Measurements from ENCODE around the gene NID2. TPM values are rescaled to one million over a fixed set of nuclear protein-coding genes. Genes with fewer than 3 reads are reported as not detected.
A peak's percentile ranks its signal among the peaks of the same experiment; 100 is the strongest.

Gene NID2
- total RNA-seq, 3 donors from 2014 or later: 21.7 to 32.5 (median 28.8) TPM

- intact Hi-C loops (cut with DNase I, micrococcal nuclease): loop anchor here (5.0 to 10.0 kb wide), 3 partner anchors 66 to 276 kb away; partner anchors contain the start of gene NID2 (in 1 of the 2)
- TF ChIP-seq, protein P1, sequence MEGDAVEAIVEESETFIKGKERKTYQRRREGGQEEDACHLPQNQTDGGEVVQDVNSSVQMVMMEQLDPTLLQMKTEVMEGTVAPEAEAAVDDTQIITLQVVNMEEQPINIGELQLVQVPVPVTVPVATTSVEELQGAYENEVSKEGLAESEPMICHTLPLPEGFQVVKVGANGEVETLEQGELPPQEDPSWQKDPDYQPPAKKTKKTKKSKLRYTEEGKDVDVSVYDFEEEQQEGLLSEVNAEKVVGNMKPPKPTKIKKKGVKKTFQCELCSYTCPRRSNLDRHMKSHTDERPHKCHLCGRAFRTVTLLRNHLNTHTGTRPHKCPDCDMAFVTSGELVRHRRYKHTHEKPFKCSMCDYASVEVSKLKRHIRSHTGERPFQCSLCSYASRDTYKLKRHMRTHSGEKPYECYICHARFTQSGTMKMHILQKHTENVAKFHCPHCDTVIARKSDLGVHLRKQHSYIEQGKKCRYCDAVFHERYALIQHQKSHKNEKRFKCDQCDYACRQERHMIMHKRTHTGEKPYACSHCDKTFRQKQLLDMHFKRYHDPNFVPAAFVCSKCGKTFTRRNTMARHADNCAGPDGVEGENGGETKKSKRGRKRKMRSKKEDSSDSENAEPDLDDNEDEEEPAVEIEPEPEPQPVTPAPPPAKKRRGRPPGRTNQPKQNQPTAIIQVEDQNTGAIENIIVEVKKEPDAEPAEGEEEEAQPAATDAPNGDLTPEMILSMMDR (IDR thresholded peaks at IDR 0.05): no peak
- H3K36me3 ChIP-seq (ENCODE audit: low read depth): no peaks in the 10 kb centered on the region
- H3K4me1 ChIP-seq (ENCODE audit: low read depth): peaks cover 11% of the 10 kb centered on the region
- ATAC-seq (no peak), DNase-seq (no peak)
- no peak overlapping the region for H3K4me3 ChIP-seq
- no peaks in the 10 kb centered on the region for H3K9me3 ChIP-seq
These were observed 69.8 kb downstream of the NID2 start for GRCh38 chr14:51999084-51999483.

DNA sequence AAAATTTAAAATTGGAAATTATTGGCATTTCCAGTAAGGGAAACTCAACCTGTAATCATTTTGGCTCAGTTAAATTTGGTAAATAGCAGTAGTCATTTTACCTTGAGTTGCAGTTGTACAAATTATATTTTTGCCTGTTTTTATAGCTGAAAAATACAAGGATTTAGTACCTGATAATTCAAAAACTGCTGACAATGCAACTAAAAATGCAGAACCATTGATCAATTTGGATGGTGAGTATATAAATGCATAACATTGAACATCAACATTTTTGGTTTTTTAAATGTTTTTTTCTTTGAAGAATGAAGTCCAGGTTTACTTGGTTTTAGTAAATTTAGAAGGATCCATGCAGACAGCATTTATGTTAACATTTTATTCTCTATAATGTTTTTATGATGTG, 70.5 kb downstream of the NID2 start:
- H3K9me3 ChIP-seq: no peaks in the 10 kb centered on the region
- no peak for DNase-seq
- no peak overlapping the region for H3K4me3 ChIP-seq
- TF ChIP-seq, protein P1 (IDR thresholded peaks at IDR 0.05): no peak
- ATAC-seq: no peak
- no peaks in the 10 kb centered on the region for H3K36me3 ChIP-seq (ENCODE audit: low read depth)
- peaks cover 11% of the 10 kb centered on the region for H3K4me1 ChIP-seq (ENCODE audit: low read depth)
- intact Hi-C loops (cut with DNase I, micrococcal nuclease): loop anchor here (5.0 to 10.0 kb wide), 3 partner anchors 66 to 276 kb away; partner anchors contain the start of gene NID2 (in 1 of the 2)

DNA sequence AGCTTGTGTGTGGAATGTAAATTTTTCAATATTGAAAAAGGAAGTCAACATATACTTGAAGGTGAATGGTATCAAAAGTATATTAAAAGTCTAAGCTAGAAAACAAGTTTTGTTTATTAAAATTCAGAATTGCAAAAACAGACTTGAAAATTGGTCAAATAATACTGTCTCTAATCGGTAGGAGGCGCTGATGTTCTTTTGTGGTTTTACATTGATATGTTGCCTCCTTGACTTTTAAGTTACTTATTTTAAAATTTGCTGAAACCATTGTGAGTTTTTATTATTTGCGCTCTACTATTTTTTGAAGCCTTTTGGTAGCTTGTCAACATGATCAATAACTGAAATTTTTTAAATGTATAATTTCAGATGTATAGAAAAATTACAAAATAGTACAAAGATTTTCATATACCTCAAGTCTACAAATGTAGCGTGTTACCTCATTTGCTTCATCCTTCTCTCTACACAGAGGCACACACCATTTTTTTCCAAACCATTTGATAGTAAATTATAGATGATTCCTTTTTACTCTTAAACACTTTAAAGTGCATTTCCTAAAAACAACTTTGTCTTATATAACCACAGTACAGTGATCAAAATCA, 72.6 kb downstream of the NID2 start:
- intact Hi-C loops (cut with DNase I, micrococcal nuclease): loop anchor here (5.0 to 10.0 kb wide), 3 partner anchors 69 to 279 kb away; partner anchors contain the start of gene NID2 (in 1 of the 2)
- peak; percentile 34 for ATAC-seq
- no peaks in the 10 kb centered on the region for H3K36me3 ChIP-seq (ENCODE audit: low read depth)

GRCh38 chr14:51993285-51993920, 75.5 kb downstream of the NID2 start:
- Histone ChIP-seq H3K9me3 (no peaks in the 10 kb centered on the region), H3K4me3 (no peak overlapping the region), H3K36me3 (ENCODE audit: low read depth) (no peaks in the 10 kb centered on the region), H3K4me1 (ENCODE audit: low read depth) (no peaks in the 10 kb centered on the region)
- intact Hi-C loops (cut with DNase I, micrococcal nuclease): loop anchor here (10.0 kb wide), 2 partner anchors 71 to 281 kb away; partner anchors contain the start of gene NID2 (in 1 of the 2)
- no peak for DNase-seq
- no peak for ATAC-seq
- TF ChIP-seq, protein P1 (IDR thresholded peaks at IDR 0.05): no peak

More for the DNA sequence above, 72.6 kb downstream of the NID2 start:
- Histone ChIP-seq H3K4me1 (ENCODE audit: low read depth) (no peaks in the 10 kb centered on the region), H3K9me3 (no peaks in the 10 kb centered on the region), H3K4me3 (no peak overlapping the region)
- TF ChIP-seq, protein P1 (IDR thresholded peaks at IDR 0.05): peak; percentile 21
- peak in 1 of 3 donors; percentile 64 for DNase-seq

DNA sequence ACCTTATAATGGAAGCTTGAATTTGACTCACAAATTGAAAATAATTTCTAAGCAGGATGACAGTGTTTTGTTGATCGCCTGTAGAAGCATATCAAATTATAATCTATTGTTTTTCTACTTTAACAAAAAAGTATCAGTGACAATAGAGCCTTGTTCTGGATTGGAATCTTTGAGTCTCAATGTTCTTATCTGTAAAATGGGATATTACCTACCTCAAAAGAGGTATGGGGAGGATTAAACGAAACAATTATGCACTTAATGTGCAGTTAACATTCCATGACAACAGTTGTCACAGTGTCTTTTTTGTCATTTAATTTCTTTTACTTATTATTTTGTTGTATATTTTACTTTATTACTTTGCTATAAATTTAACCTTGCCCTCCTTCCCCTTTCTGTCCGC, 78.4 kb downstream of the NID2 start:
- ATAC-seq (no peak), DNase-seq (no peak)
- H3K36me3 ChIP-seq (ENCODE audit: low read depth): no peaks in the 10 kb centered on the region
- H3K9me3 ChIP-seq: no peaks in the 10 kb centered on the region
- H3K4me3 ChIP-seq: no peak overlapping the region
- intact Hi-C loops (cut with DNase I, micrococcal nuclease): loop anchor here (10.0 kb wide), 2 partner anchors 74 to 284 kb away; partner anchors contain the start of gene NID2 (in 1 of the 2)
- TF ChIP-seq, protein P1 (IDR thresholded peaks at IDR 0.05): no peak
- H3K4me1 ChIP-seq (ENCODE audit: low read depth): no peaks in the 10 kb centered on the region

Measured in mucosa of descending colon (tissue), 3 donors.